HFF-Myc (cell line): ENCODE data around the gene CCDC88B.

Experiments used
- DNase-seq: peaks from one replicate; pipeline ENCODE4 v3.0.0-alpha.2; 2011; ENCODE audit warnings: low read depth; ENCODE audit errors: extremely low read depth
- H3K4me3 ChIP-seq: replicated peaks from 2 replicates; pipeline ENCODE4 v1.5.1; 2011; ENCODE audit warnings: low read depth, mild to moderate bottlenecking, control low read depth, low read length
- CTCF ChIP-seq: IDR thresholded peaks from 2 replicates; pipeline ENCODE4 v1.5.1; 2012; ENCODE audit warnings: mild to moderate bottlenecking, low read depth, low read length, control low read depth; ENCODE audit errors: missing control alignments

Gene CCDC88B

GRCh38 chr11:64384028-64384737, 44.2 kb downstream of the CCDC88B start:
- H3K4me3 ChIP-seq = no peak overlapping the region
- DNase-seq = no peak
- no peak for TF ChIP-seq CTCF

GRCh38 chr11:64384981-64385944, 45.3 kb downstream of the CCDC88B start:
- TF ChIP-seq CTCF = no peak
- H3K4me3 ChIP-seq = no peak overlapping the region
- DNase-seq = no peak

GRCh38 chr11:64385945-64386704, 46.1 kb downstream of the CCDC88B start:
- DNase-seq = no peak
- no peak overlapping the region for H3K4me3 ChIP-seq
- no peak for TF ChIP-seq CTCF

- no peak overlapping the region for H3K4me3 ChIP-seq
- no peak for TF ChIP-seq CTCF
- no peak for DNase-seq
Measured at GRCh38 chr11:64387916-64388315, 47.9 kb downstream of the CCDC88B start.

GRCh38 chr11:64388894-64389293, 48.9 kb downstream of the CCDC88B start:
- no peak overlapping the region for H3K4me3 ChIP-seq
- DNase-seq = no peak
- no peak for TF ChIP-seq CTCF

GRCh38 chr11:64389851-64390250, 49.8 kb downstream of the CCDC88B start:
- H3K4me3 ChIP-seq = no peak overlapping the region
- TF ChIP-seq CTCF = no peak
- no peak for DNase-seq
